GM13976 (cell line): ENCODE data around the gene GDAP1L1.
"Not testable (repeated sequence)": the region's sequence is repeated elsewhere in the genome, so short reads cannot be mapped to it uniquely, and the experiment has no call there.

ENCODE experiments used
- DNase-seq: peaks from one replicate; pipeline ENCODE4 v3.0.0; 2012; ENCODE audit warnings: low spot score
- in situ Hi-C: fragments of 300-500 bp; cut with MboI; formaldehyde crosslinking; loops from one replicate; pipeline ENCODE4 v1.12.0; 2022; ENCODE audit warnings: low sequenced_read_pairs, mixed read lengths, inconsistent platforms; ENCODE audit not compliant: unreplicated experiment
- TF ChIP-seq, protein P1 (sequence below): IDR thresholded peaks from 2 replicates; pipeline ENCODE4 v1.5.1; 2012; ENCODE audit warnings: borderline replicate concordance, mild to moderate bottlenecking; ENCODE audit not compliant: insufficient read depth; ENCODE audit errors: extremely low read depth, missing control alignments, control extremely low read depth

Gene GDAP1L1

DNA sequence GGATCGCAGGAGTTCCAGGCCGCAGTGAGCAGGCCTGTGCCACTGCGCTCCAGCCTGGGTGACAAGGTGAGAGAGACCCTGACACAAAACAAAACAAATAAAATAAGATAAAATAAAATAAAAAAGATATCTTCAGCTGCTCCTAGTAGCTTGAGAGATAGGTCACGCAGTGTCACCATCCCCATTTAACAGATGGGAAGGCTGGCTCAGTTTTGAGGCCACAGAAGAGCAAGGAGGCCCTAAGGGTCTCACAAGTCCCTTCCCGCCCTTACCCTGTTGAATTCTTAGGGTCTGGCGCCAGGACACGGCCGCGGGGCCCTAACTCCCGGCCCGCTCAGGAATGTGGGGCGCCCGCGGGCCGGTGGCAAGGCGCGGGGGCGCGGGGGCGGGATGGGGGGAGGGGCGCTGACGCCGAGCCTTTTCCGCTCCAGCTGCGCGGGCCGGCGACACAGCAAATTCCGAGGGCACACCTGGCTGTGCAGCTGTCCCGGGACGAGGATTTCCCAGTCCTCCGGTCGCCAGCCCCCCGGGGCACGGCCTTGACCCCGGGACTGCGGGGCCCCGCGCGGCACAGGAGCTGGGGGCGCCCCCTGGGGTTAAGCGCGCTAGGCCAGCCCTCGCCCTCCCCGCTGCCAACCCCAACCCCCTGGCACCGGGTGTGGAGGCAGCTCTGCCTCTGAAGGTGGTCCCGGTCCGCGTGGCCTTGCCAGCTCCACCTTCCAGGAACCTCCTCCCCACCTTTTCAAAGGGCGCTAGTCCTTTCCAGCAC, 79.5 kb downstream of the GDAP1L1 start:
- in situ Hi-C loops: no loop called here
- TF ChIP-seq, protein P1, sequence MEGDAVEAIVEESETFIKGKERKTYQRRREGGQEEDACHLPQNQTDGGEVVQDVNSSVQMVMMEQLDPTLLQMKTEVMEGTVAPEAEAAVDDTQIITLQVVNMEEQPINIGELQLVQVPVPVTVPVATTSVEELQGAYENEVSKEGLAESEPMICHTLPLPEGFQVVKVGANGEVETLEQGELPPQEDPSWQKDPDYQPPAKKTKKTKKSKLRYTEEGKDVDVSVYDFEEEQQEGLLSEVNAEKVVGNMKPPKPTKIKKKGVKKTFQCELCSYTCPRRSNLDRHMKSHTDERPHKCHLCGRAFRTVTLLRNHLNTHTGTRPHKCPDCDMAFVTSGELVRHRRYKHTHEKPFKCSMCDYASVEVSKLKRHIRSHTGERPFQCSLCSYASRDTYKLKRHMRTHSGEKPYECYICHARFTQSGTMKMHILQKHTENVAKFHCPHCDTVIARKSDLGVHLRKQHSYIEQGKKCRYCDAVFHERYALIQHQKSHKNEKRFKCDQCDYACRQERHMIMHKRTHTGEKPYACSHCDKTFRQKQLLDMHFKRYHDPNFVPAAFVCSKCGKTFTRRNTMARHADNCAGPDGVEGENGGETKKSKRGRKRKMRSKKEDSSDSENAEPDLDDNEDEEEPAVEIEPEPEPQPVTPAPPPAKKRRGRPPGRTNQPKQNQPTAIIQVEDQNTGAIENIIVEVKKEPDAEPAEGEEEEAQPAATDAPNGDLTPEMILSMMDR: no peak

DNA sequence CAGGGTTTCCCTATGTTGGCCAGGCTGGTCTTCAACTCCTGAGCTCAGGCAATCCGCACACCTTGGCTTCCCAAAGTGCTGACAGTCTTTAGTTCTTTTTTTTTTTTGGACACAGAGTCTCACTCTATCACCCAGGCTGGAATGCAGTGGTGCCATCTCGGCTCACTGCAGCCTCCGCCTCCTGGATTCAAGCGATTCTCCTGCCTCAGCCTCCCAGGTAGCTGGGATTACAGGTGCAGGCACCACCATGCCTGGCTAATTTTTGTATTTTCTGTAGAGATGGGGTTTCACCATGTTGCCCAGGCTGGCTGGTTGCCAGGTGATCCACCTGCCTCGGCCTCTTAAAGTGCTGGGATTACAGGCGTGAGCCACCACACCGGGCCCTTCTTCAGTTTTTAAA, 80.6 kb downstream of the GDAP1L1 start:
- in situ Hi-C loops: not testable (repeated sequence)

More for the DNA sequence above, 79.5 kb downstream of the GDAP1L1 start:
- DNase-seq: no peak

DNA sequence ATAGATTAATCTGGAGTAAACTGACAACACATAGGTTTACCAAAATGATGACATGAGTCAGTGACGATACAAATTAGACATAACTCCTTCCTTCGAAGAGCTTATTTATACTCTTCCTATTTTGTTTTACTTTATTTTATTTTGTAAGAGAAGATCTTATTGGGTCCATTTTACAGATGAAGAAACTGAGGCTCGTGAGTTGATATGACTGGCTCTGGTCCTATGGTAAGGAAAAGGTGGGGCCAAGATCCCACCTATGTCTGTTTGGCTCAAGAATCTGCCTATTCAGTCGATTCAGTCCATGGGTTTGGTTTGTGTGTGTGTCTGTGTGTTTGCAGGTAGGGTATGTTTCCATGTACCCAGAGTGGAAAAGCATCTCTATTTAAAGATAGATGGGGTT, 81.3 kb downstream of the GDAP1L1 start:
- no peak for DNase-seq
- in situ Hi-C loops: no loop called here
- TF ChIP-seq, protein P1: no peak

More for the DNA sequence above, 80.6 kb downstream of the GDAP1L1 start:
- not testable (repeated sequence) for DNase-seq
